HG02571 (cell line): Measurements from ENCODE around the gene RFTN2.
"Not testable (repeated sequence)": the region's sequence is repeated elsewhere in the genome, so short reads cannot be mapped to it uniquely, and the experiment has no call there.

Source experiments
- ATAC-seq: cut with Tn5 transposase; IDR thresholded peaks from one replicate; pipeline ENCODE4 v1.9.1; 2021; ENCODE audit warnings: mild to moderate bottlenecking, moderate library complexity; ENCODE audit not compliant: unreplicated experiment

RFTN2 gene

DNA sequence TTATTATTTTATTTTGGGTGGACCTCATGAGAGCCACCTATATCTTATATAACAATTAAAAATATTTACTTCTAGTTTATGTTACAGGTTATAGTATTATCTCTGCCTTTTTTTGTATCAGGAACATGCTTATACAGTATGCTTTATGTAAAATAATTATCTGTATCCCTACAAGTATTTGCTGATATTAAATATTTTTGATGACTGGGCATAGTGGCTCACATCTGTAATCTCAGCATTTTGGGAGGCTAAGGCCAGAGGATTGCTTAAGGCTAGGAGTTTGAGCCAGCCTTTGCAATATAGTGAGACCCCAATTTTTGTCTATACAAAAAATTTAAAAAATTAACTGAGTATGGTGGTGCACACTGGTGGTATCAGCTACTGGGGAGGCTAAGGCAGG is 119.9 kb downstream of the RFTN2 start:
- ATAC-seq = no peak

DNA sequence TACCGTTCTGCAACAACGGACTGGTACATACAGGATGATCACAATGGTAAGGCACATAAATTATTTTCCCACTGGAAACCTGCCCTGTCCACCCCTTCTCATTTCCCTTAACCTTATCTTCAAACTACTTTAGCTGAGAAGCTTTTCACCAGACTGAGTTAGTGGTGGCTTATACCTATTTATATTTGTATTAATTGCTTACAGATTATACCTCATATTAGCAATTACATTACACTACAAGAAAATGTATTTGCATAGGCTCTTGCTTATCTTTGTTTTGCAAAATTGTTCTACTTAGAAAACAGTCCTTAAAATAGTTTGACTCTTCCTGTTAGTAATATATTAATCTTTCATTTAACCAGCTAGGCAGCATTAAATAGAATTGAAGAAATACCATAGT is 124.1 kb downstream of the RFTN2 start:
- ATAC-seq = not testable (repeated sequence)

GRCh38 chr2:197548582-197548981 is 126.8 kb downstream of the RFTN2 start:
- no peak for ATAC-seq

GRCh38 chr2:197547163-197547900 is 128.1 kb downstream of the RFTN2 start:
- no peak for ATAC-seq

DNA sequence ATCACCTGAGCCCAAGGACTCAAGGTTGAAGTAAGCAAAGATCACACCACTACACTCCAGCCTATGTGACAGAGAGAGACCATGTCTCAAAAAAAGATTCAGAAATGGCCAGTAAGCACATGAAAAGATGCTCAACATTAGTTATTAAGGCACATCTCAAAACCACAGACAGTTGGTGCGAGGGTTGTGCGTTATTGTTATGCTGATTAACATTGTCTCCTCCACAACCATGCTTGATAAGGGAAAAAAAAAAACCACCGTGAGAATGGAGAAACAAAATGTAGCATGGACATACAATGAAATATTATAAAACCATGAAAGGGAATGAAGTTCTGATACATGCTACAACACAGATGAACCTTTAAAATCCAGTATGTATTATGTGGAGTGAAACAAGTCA is 132.2 kb downstream of the RFTN2 start:
- ATAC-seq = no peak

GRCh38 chr2:197539734-197540133 is 135.7 kb downstream of the RFTN2 start:
- no peak for ATAC-seq

DNA sequence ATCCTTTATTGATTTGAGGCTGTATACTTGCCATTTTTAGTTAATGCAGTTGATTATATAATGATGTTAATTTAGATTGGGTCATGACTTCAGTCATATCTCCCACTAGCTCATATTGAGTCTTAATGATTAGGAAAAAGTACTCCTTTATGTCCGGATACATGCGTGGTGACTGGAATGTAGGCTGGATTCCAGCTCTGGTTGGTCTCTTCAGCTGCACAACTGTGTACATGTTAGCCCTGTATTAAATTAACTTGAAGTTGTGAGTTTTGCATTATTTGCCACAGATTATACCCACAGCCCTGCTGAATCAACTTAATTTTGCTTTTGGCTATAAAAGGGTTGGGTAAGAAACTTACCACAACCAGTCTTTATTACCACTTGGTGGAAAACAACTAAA is 137.0 kb downstream of the RFTN2 start:
- no peak for ATAC-seq
